Thyroid gland (tissue), 4 donors: ENCODE measurements around the gene IRX4.

ENCODE experiments used
- CTCF ChIP-seq, 6 experiments: fragments of 200-600 bp in 3 of 6; fragments of 450-650 bp in 3 of 6; sonication (generic) in 3 of 6; IDR thresholded peaks; one replicate each; pipeline ENCODE4 v1.5.1; 2016 to 2019; ENCODE audit warnings: antibody characterized with exemption in 6 of 6, mild to moderate bottlenecking in 2 of 6, inconsistent platforms in 1 of 6, moderate library complexity in 1 of 6
- POLR2A ChIP-seq, 2 donors: fragments of 450-650 bp; IDR thresholded peaks; one replicate each; pipeline ENCODE4 v1.6.1; 2017; ENCODE audit warnings: antibody characterized with exemption in 2 of 2, mild to moderate bottlenecking in 2 of 2, moderate library complexity in 1 of 2

- TF ChIP-seq POLR2A (IDR thresholded peaks at IDR 0.05) (no peak), CTCF (IDR thresholded peaks at IDR 0.05) (no peak)
Measured at GRCh38 chr5:1857256-1857600, 25.5 kb downstream of the IRX4 start.
